NCI-H2196 (cell line): ENCODE results near the gene DHRS7B.
A peak's percentile ranks its signal among the peaks of the same experiment; 100 is the strongest.

Experiments used
- DNase-seq: peaks from one replicate; lab custom pipeline; 2025; ENCODE audit not compliant: unreplicated experiment; lab: John Stamatoyannopoulos, UW

The DHRS7B gene

GRCh38 chr17:21176773-21177395, 50.1 kb downstream of the DHRS7B start:
- no peak for DNase-seq

- no peak for DNase-seq
These were observed 50.6 kb downstream of the DHRS7B start for GRCh38 chr17:21177401-21177800.

- no peak for DNase-seq
These were observed 51.3 kb downstream of the DHRS7B start for GRCh38 chr17:21177854-21178600.

- no peak for DNase-seq
These were observed 56.7 kb downstream of the DHRS7B start for GRCh38 chr17:21183468-21183867.

- DNase-seq = no peak
These were observed 57.8 kb downstream of the DHRS7B start for GRCh38 chr17:21184570-21184969.

GRCh38 chr17:21185061-21185460, 58.3 kb downstream of the DHRS7B start:
- no peak for DNase-seq

- no peak for DNase-seq
These were observed 59.8 kb downstream of the DHRS7B start for GRCh38 chr17:21186399-21187187.

- DNase-seq = no peak
These were observed 62.6 kb downstream of the DHRS7B start for GRCh38 chr17:21189361-21189760.

- no peak for DNase-seq
These were observed 63.3 kb downstream of the DHRS7B start for GRCh38 chr17:21190078-21190477.

GRCh38 chr17:21191698-21192097, 64.9 kb downstream of the DHRS7B start:
- DNase-seq = no peak

GRCh38 chr17:21192414-21192813, 65.7 kb downstream of the DHRS7B start:
- DNase-seq = peak; percentile 32

- peak; percentile 48 for DNase-seq
These were observed 66.3 kb downstream of the DHRS7B start for GRCh38 chr17:21193031-21193430.

GRCh38 chr17:21194226-21194625, 67.5 kb downstream of the DHRS7B start:
- DNase-seq = peak; percentile 23

GRCh38 chr17:21194703-21195102, 67.9 kb downstream of the DHRS7B start:
- no peak for DNase-seq

GRCh38 chr17:21196126-21196525, 69.4 kb downstream of the DHRS7B start:
- DNase-seq = no peak

- DNase-seq = no peak
These were observed 71.6 kb downstream of the DHRS7B start for GRCh38 chr17:21198411-21198810.

- no peak for DNase-seq
These were observed 72.5 kb downstream of the DHRS7B start for GRCh38 chr17:21199311-21199710.

- no peak for DNase-seq
These were observed 73.1 kb downstream of the DHRS7B start for GRCh38 chr17:21199856-21200255.

- no peak for DNase-seq
These were observed 74.0 kb downstream of the DHRS7B start for GRCh38 chr17:21200590-21201297.

- no peak for DNase-seq
These were observed 74.5 kb downstream of the DHRS7B start for GRCh38 chr17:21201298-21201595.

GRCh38 chr17:21201874-21202273, 75.1 kb downstream of the DHRS7B start:
- no peak for DNase-seq
